IMR-90 (cell line): ENCODE data around the gene RPS6KA2. TPM values are rescaled to one million over a fixed set of nuclear protein-coding genes. Genes with fewer than 3 reads are reported as not detected.

Source experiments
- ATAC-seq: fragments of 200-7000 bp; cut with Tn5 transposase; 2 replicates; pipeline ENCODE4 v1.9.1; 2020; ENCODE audit warnings: low read depth, mild to moderate bottlenecking, moderate library complexity
- BruUV-seq: library from RNA; stranded (reverse); fragments of 400-500 nt; replicated peaks from 2 replicates; lab custom pipeline; 2021; lab: Mats Ljungman, UMichigan
- CTCF ChIA-PET: fragments of 300-600 bp; formaldehyde crosslinking; extraction: SDS; loops from one replicate; lab custom pipeline; 2021; ENCODE audit warnings: antibody characterized with exemption; lab: Yijun Ruan, JAX
- POLR2A ChIA-PET: fragments of 300-600 bp; sonication (Branson Sonifier 250); formaldehyde crosslinking; loops from one replicate; lab custom pipeline; 2022; ENCODE audit warnings: antibody characterized with exemption; ENCODE audit not compliant: unreplicated experiment; lab: Charles Lee
- DNase-seq: peaks from one replicate; pipeline ENCODE4 v3.0.0; 2013
- H2AFZ ChIP-seq: replicated peaks from 2 replicates; pipeline ENCODE3; 2013; ENCODE audit warnings: low read length, mild to moderate bottlenecking; ENCODE audit not compliant: poor library complexity
- H2AK5ac ChIP-seq: 2 replicates; pipeline ENCODE4 v1.6.1; 2013; ENCODE audit warnings: low read depth, low read length, inconsistent platforms
- H2AK9ac ChIP-seq: replicated peaks from 2 replicates; pipeline ENCODE3; 2013; ENCODE audit warnings: mild to moderate bottlenecking, low read depth, low read length, moderate library complexity; ENCODE audit not compliant: poor library complexity
- H2BK120ac ChIP-seq: 2 replicates; pipeline ENCODE4 v1.6.1; 2013; ENCODE audit warnings: low read depth, low read length, inconsistent platforms
- H2BK15ac ChIP-seq: 3 replicates; pipeline ENCODE4 v1.6.1; 2013; ENCODE audit warnings: low read depth, low read length, inconsistent platforms
- H2BK20ac ChIP-seq: 2 replicates; pipeline ENCODE4 v1.6.1; 2013; ENCODE audit warnings: low read depth, mild to moderate bottlenecking, inconsistent platforms, low read length, moderate library complexity
- H2BK5ac ChIP-seq: 2 replicates; pipeline ENCODE4 v1.6.1; 2013; ENCODE audit warnings: mild to moderate bottlenecking, low read depth, low read length, inconsistent platforms; ENCODE audit not compliant: poor library complexity, severe bottlenecking
- H3K14ac ChIP-seq: replicated peaks from 2 replicates; pipeline ENCODE4 v1.6.1; 2013; ENCODE audit warnings: low read depth, low read length, inconsistent platforms
- H3K18ac ChIP-seq: 2 replicates; pipeline ENCODE4 v1.6.1; 2013; ENCODE audit warnings: low read depth, low read length, control low read depth
- H3K23ac ChIP-seq: 2 replicates; pipeline ENCODE4 v1.6.1; 2013; ENCODE audit warnings: low read depth, low read length, inconsistent platforms
- H3K27ac ChIP-seq: 2 replicates; pipeline ENCODE4 v1.5.1; 2013; ENCODE audit warnings: mild to moderate bottlenecking, control low read depth, low read length; ENCODE audit not compliant: insufficient read depth
- H3K27me3 ChIP-seq: 2 replicates; pipeline ENCODE4 v1.6.1; 2013; ENCODE audit warnings: low read length; ENCODE audit not compliant: control insufficient read depth, insufficient read depth
- H3K36me3 ChIP-seq: 2 replicates; pipeline ENCODE4 v1.6.1; 2013; ENCODE audit warnings: low read length, mixed read lengths; ENCODE audit not compliant: control insufficient read depth, insufficient read depth
- H3K4ac ChIP-seq: 2 replicates; pipeline ENCODE4 v1.6.1; 2013; ENCODE audit warnings: low read depth, low read length, inconsistent platforms
- H3K4me1 ChIP-seq: 2 replicates; pipeline ENCODE4 v1.6.1; 2013; ENCODE audit warnings: low read length, mixed read lengths; ENCODE audit not compliant: control insufficient read depth, insufficient read depth
- H3K4me2 ChIP-seq: 2 replicates; pipeline ENCODE4 v1.6.1; 2013; ENCODE audit warnings: low read depth, mild to moderate bottlenecking, control low read depth, low read length, moderate library complexity
- H3K4me3 ChIP-seq: 2 replicates; pipeline ENCODE4 v1.5.1; 2013; ENCODE audit warnings: low read depth, mild to moderate bottlenecking, control low read depth, low read length, moderate library complexity; ENCODE audit not compliant: insufficient read depth
- H3K56ac ChIP-seq: 2 replicates; pipeline ENCODE4 v1.6.1; 2013; ENCODE audit warnings: low read length, inconsistent platforms; ENCODE audit not compliant: insufficient read depth; ENCODE audit errors: extremely low read depth
- H3K79me1 ChIP-seq, 2 experiments: 2 replicates each; pipeline ENCODE4 v1.6.1; 2013; ENCODE audit warnings: low read length in 2 of 2, inconsistent platforms in 1 of 2, low read depth in 1 of 2
- H3K9ac ChIP-seq: 2 replicates; pipeline ENCODE4 v1.6.1; 2013; ENCODE audit warnings: low read depth, low read length, control low read depth
- H3K9me1 ChIP-seq: 2 replicates; pipeline ENCODE4 v1.6.1; 2013; ENCODE audit warnings: low read length, inconsistent platforms; ENCODE audit not compliant: insufficient read depth
- H3K9me3 ChIP-seq: 2 replicates; pipeline ENCODE4 v1.6.1; 2013; ENCODE audit warnings: low read length; ENCODE audit not compliant: control insufficient read depth, insufficient read depth
- H4K20me1 ChIP-seq: 2 replicates; pipeline ENCODE4 v1.6.1; 2013; ENCODE audit warnings: low read length, inconsistent platforms; ENCODE audit not compliant: insufficient read depth
- H4K5ac ChIP-seq: 2 replicates; pipeline ENCODE4 v1.6.1; 2013; ENCODE audit warnings: mild to moderate bottlenecking, low read depth, low read length, control low read depth
- H4K8ac ChIP-seq, 2 experiments: 2 replicates each; pipeline ENCODE4 v1.6.1; 2013; ENCODE audit warnings: low read depth in 2 of 2, low read length in 2 of 2, control low read depth in 1 of 2, inconsistent platforms in 1 of 2
- H4K91ac ChIP-seq: 2 replicates; pipeline ENCODE4 v1.6.1; 2013; ENCODE audit warnings: low read depth, low read length, inconsistent platforms; ENCODE audit not compliant: insufficient read depth
- CEBPB ChIP-seq: IDR thresholded peaks from 2 replicates; pipeline ENCODE4 v1.6.1; 2012; ENCODE audit warnings: low read depth, low read length, improper control_type of control experiment
- CHD1 ChIP-seq: IDR thresholded peaks from 2 replicates; pipeline ENCODE4 v1.6.1; 2012; ENCODE audit warnings: low read depth, low read length, improper control_type of control experiment
- CTCF ChIP-seq: conservative IDR thresholded peaks from 2 replicates; pipeline ENCODE4 v1.5.1; 2012; ENCODE audit warnings: mild to moderate bottlenecking, low read depth, low read length, improper control_type of control experiment
- ELK1 ChIP-seq: fragments of 150-350 bp; IDR thresholded peaks from 2 replicates; pipeline ENCODE4 v1.6.1; 2016; ENCODE audit warnings: low read depth, mild to moderate bottlenecking, low read length, moderate library complexity, borderline replicate concordance
- FOS ChIP-seq: fragments of 150-350 bp; IDR thresholded peaks from 2 replicates; pipeline ENCODE4 v1.6.1; 2016; ENCODE audit warnings: low read depth, low read length
- MAFK ChIP-seq: IDR thresholded peaks from 2 replicates; pipeline ENCODE4 v1.6.1; 2012; ENCODE audit warnings: low read depth, low read length, improper control_type of control experiment
- MAZ ChIP-seq: IDR thresholded peaks from 2 replicates; pipeline ENCODE4 v1.6.1; 2012; ENCODE audit warnings: low read depth, mild to moderate bottlenecking, low read length, improper control_type of control experiment, moderate library complexity, borderline replicate concordance
- NFE2L2 ChIP-seq: fragments of 150-350 bp; IDR thresholded peaks from 2 replicates; pipeline ENCODE4 v1.6.1; 2016; ENCODE audit warnings: low read depth, mild to moderate bottlenecking, low read length
- POLR2A ChIP-seq: IDR thresholded peaks from 2 replicates; pipeline ENCODE4 v1.6.1; 2012; ENCODE audit warnings: mild to moderate bottlenecking, low read depth, low read length
- RAD21 ChIP-seq: IDR thresholded peaks from 2 replicates; pipeline ENCODE4 v1.6.1; 2012; ENCODE audit warnings: low read length, improper control_type of control experiment
- RFX5 ChIP-seq: IDR thresholded peaks from 2 replicates; pipeline ENCODE4 v1.8.0; 2012; ENCODE audit warnings: low read depth, mild to moderate bottlenecking, low read length, moderate library complexity
- SMC3 ChIP-seq: fragments of 150-350 bp; IDR thresholded peaks from 2 replicates; pipeline ENCODE4 v1.6.1; 2016; ENCODE audit warnings: low read depth, mild to moderate bottlenecking, antibody characterized with exemption, low read length, moderate library complexity
- WGBS, 2 experiments: methylation state at CpG; one replicate each; pipeline versions ENCODE4 v1.1.5 to v1.1.7; 2013; ENCODE audit warnings: missing lambda C conversion rate in 2 of 2; ENCODE audit not compliant: insufficient read length in 1 of 2; ENCODE audit errors: extremely low coverage in 2 of 2; 5-methylcytosine and 5-hydroxymethylcytosine counted together
- dilution Hi-C: fragments of 300-500 bp; cut with HindIII; formaldehyde crosslinking; loops from one replicate; pipeline ENCODE4 v1.14.3; 2018; ENCODE audit warnings: low sequenced_read_pairs; ENCODE audit not compliant: unreplicated experiment
- in situ Hi-C: fragments of 300-500 bp; cut with MboI; formaldehyde crosslinking; loops from 3 replicates; pipeline ENCODE4 v1.14.3; 2019; ENCODE audit warnings: low sequenced_read_pairs, inconsistent platforms, mixed read lengths
- intact Hi-C: fragments of 100-400 bp; cut with micrococcal nuclease; formaldehyde crosslinking; loops from 2 replicates; pipeline ENCODE4 v1.10.0; 2022
- polyA plus RNA-seq, 3 experiments: library from polyadenylated mRNA; depleted of rRNA; stranded (reverse); fragments of >200 nt; gene quantifications; 2 replicates each; pipeline ENCODE4 v1.2.3, GENCODE V29; 2012; ENCODE audit warnings: low replicate concordance in 1 of 3
- total RNA-seq: library from RNA; depleted of rRNA; stranded (reverse); fragments of >200 nt; gene quantifications from 2 replicates; pipeline ENCODE4 v1.2.3, GENCODE V29; 2012

The RPS6KA2 gene
- total and polyA plus RNA-seq, 2 of the 4 experiments (the other 2 are of a cell fraction): 26.9 to 31.3 TPM

GRCh38 chr6:166461821-166462460 lies 165.1 kb downstream of the RPS6KA2 start:
- no peaks in the 10 kb centered on the region for H3K27me3 ChIP-seq
- ATAC-seq: no peak
- no peak for TF ChIP-seq CEBPB
- no peak for TF ChIP-seq RFX5
- TF ChIP-seq FOS: no peak
- TF ChIP-seq MAFK: no peak
- no peak for TF ChIP-seq CHD1
- TF ChIP-seq POLR2A: no peak
- no peak for TF ChIP-seq RAD21
- no peak for TF ChIP-seq CTCF
- no peak for TF ChIP-seq SMC3
- TF ChIP-seq MAZ: no peak
- no peak for TF ChIP-seq NFE2L2
- TF ChIP-seq ELK1: no peak
- H2BK15ac ChIP-seq: no peak overlapping the region
- H3K9me1 ChIP-seq: peaks cover 15% of the 10 kb centered on the region
- H3K4me2 ChIP-seq: no peak overlapping the region
- H3K27ac ChIP-seq: no peak overlapping the region
- H3K56ac ChIP-seq: no peak overlapping the region
- no peaks in the 10 kb centered on the region for H3K79me1 ChIP-seq
- H4K91ac ChIP-seq: no peak overlapping the region
- H4K5ac ChIP-seq: no peak overlapping the region
- H2AFZ ChIP-seq: no peak overlapping the region
- no TSS peak for BruUV-seq
- no peak overlapping the region for H3K14ac ChIP-seq
- H3K9ac ChIP-seq: no peak overlapping the region
- peaks cover 2% of the 10 kb centered on the region; the same call in 1 of the 2 replicates for H3K4me1 ChIP-seq
- no peak overlapping the region for H3K4ac ChIP-seq
- CTCF ChIA-PET: no interaction called here
- intact Hi-C loops: no loop called here
- no peak overlapping the region for H3K4me3 ChIP-seq
- no peak overlapping the region for H2BK120ac ChIP-seq
- dilution Hi-C loops: no loop called here
- peaks cover 7% of the 10 kb centered on the region for H4K20me1 ChIP-seq
- H3K36me3 ChIP-seq: peaks cover 47% of the 10 kb centered on the region
- DNase-seq: no peak
- H2BK5ac ChIP-seq: no peak overlapping the region
- H2AK5ac ChIP-seq: no peak overlapping the region
- H4K8ac ChIP-seq: no peak overlapping the region
- WGBS, 2 experiments: 80% methylated on average over 1 of the region's 9 CpGs; no CpG with 5 or more reads in 1 of the 2 experiments
- in situ Hi-C loops: no loop called here
- no peaks in the 10 kb centered on the region for H3K9me3 ChIP-seq
- POLR2A ChIA-PET: no interaction called here
- no peak overlapping the region for H3K23ac ChIP-seq
- no peak overlapping the region for H2AK9ac ChIP-seq
- no peak overlapping the region for H2BK20ac ChIP-seq
- H3K18ac ChIP-seq: no peak overlapping the region
